SU-DHL-6 (cell line): ENCODE data around the gene HOXA7.

Experiments
- H2AFZ ChIP-seq: fragments of 200-600 bp; sonication (generic); 2 replicates; pipeline ENCODE4 v1.6.1; 2014; ENCODE audit warnings: low read depth, mild to moderate bottlenecking, moderate library complexity, mixed read lengths, antibody characterized with exemption, low read length; ENCODE audit not compliant: severe bottlenecking
- H3F3A ChIP-seq: fragments of 200-600 bp; shearing (Covaris generic); 2 replicates; pipeline ENCODE4 v1.6.0; 2016; ENCODE audit warnings: antibody characterized with exemption, mild to moderate bottlenecking; ENCODE audit not compliant: insufficient read depth
- H3K27ac ChIP-seq: fragments of 200-600 bp; sonication (generic); 2 replicates; pipeline ENCODE4 v1.5.1; 2016; ENCODE audit warnings: low read depth, mild to moderate bottlenecking, low read length, moderate library complexity, mixed read lengths
- H3K27me3 ChIP-seq: fragments of 200-600 bp; sonication (generic), shearing (Covaris generic); 2 replicates; pipeline ENCODE4 v1.6.0; 2014; ENCODE audit warnings: mild to moderate bottlenecking, low read length
- H3K36me3 ChIP-seq: fragments of 200-600 bp; sonication (generic); 2 replicates; pipeline ENCODE4 v1.6.1; 2014; ENCODE audit warnings: mild to moderate bottlenecking, low read length, mixed read lengths
- H3K4me2 ChIP-seq: fragments of 300-600, 200-600 bp; shearing (Covaris generic), sonication (generic); 2 replicates; pipeline ENCODE4 v1.6.0; 2014; ENCODE audit warnings: low read length, low read depth, mild to moderate bottlenecking; ENCODE audit not compliant: poor library complexity, severe bottlenecking
- H3K4me3 ChIP-seq: fragments of 200-600 bp; sonication (generic); 2 replicates; pipeline ENCODE4 v1.5.1; 2014; ENCODE audit warnings: antibody characterized with exemption, low read length, mild to moderate bottlenecking, mixed read lengths; ENCODE audit not compliant: insufficient read depth, poor library complexity, severe bottlenecking
- H3K79me2 ChIP-seq: fragments of 200-600 bp; sonication (generic); 2 replicates; pipeline ENCODE4 v1.6.1; 2014; ENCODE audit warnings: mild to moderate bottlenecking, low read length, moderate library complexity; ENCODE audit not compliant: insufficient read depth
- H3K9ac ChIP-seq: fragments of 200-600 bp; sonication (generic); 2 replicates; pipeline ENCODE4 v1.7.0; 2014; ENCODE audit warnings: mild to moderate bottlenecking, low read length
- H3K9me2 ChIP-seq: fragments of 200-600 bp; sonication (generic); replicated peaks from 2 replicates; pipeline ENCODE4 v1.6.1; 2014; ENCODE audit warnings: low read length; ENCODE audit not compliant: insufficient read depth
- H3K9me3 ChIP-seq: fragments of 200-600 bp; sonication (generic); 2 replicates; pipeline ENCODE4 v1.6.1; 2014; ENCODE audit warnings: low read length, mixed read lengths; ENCODE audit not compliant: insufficient read depth
- H4K20me1 ChIP-seq: fragments of 200-600 bp; sonication (generic); 2 replicates; pipeline ENCODE4 v1.6.1; 2014; ENCODE audit warnings: low read depth, mild to moderate bottlenecking, antibody characterized with exemption, low read length, moderate library complexity, mixed read lengths
- CTCF ChIP-seq: fragments of 200-600 bp; sonication (generic); IDR thresholded peaks from one replicate; pipeline ENCODE4 v1.5.1; 2017; ENCODE audit warnings: antibody characterized with exemption, mild to moderate bottlenecking, low read length, moderate library complexity; ENCODE audit not compliant: insufficient read depth, poor library complexity, severe bottlenecking
- EZH2phosphoT487 ChIP-seq: fragments of 200-600 bp; sonication (generic), shearing (Covaris generic); conservative IDR thresholded peaks from 2 replicates; pipeline ENCODE4 v1.6.1; 2018; ENCODE audit warnings: mild to moderate bottlenecking, antibody characterized with exemption, low read length, moderate library complexity, mixed read lengths

Gene HOXA7

GRCh38 chr7:27162561-27163287, 6.2 kb upstream of the HOXA7 start:
- no peak overlapping the region for H2AFZ ChIP-seq
- no peaks in the 10 kb centered on the region for H3K9me2 ChIP-seq
- H3K27me3 ChIP-seq, result no peaks in the 10 kb centered on the region
- TF ChIP-seq EZH2phosphoT487, result no peak
- TF ChIP-seq CTCF, result no peak
- H4K20me1 ChIP-seq, result no peaks in the 10 kb centered on the region
- no peaks in the 10 kb centered on the region for H3K36me3 ChIP-seq
- no peak overlapping the region for H3K4me2 ChIP-seq
- H3K9me3 ChIP-seq, result no peaks in the 10 kb centered on the region
- no peak overlapping the region for H3K27ac ChIP-seq
- H3K79me2 ChIP-seq, result no peaks in the 10 kb centered on the region
- no peak overlapping the region for H3K4me3 ChIP-seq
- peaks cover 15% of the 10 kb centered on the region for H3F3A ChIP-seq
- H3K9ac ChIP-seq, result no peak overlapping the region

- H3K9ac ChIP-seq, result no peak overlapping the region
- no peaks in the 10 kb centered on the region for H3K9me2 ChIP-seq
- no peaks in the 10 kb centered on the region for H3K79me2 ChIP-seq
- no peak overlapping the region for H3K27ac ChIP-seq
- no peak for TF ChIP-seq CTCF
- TF ChIP-seq EZH2phosphoT487, result no peak
- no peak overlapping the region for H2AFZ ChIP-seq
- H3K9me3 ChIP-seq, result no peaks in the 10 kb centered on the region
- H3K27me3 ChIP-seq, result no peaks in the 10 kb centered on the region
- H4K20me1 ChIP-seq, result no peaks in the 10 kb centered on the region
- H3K36me3 ChIP-seq, result no peaks in the 10 kb centered on the region
- H3K4me3 ChIP-seq, result no peak overlapping the region
- H3F3A ChIP-seq, result peaks cover 19% of the 10 kb centered on the region
- no peak overlapping the region for H3K4me2 ChIP-seq
Measured at GRCh38 chr7:27161721-27162560, 5.5 kb upstream of the HOXA7 start.

GRCh38 chr7:27161214-27161720, 4.8 kb upstream of the HOXA7 start:
- H3K4me3 ChIP-seq, result peak overlapping the region; percentile 56
- TF ChIP-seq CTCF (no peak), EZH2phosphoT487 (no peak)
- H3K9ac ChIP-seq, result peak overlapping the region; percentile 68
- H4K20me1 ChIP-seq, result no peaks in the 10 kb centered on the region
- H3F3A ChIP-seq, result peaks cover 19% of the 10 kb centered on the region
- no peaks in the 10 kb centered on the region for H3K9me2 ChIP-seq
- H3K36me3 ChIP-seq, result no peaks in the 10 kb centered on the region
- H3K4me2 ChIP-seq, result peak overlapping the region; percentile 75
- no peak overlapping the region for H3K27ac ChIP-seq
- H3K79me2 ChIP-seq, result no peaks in the 10 kb centered on the region
- no peaks in the 10 kb centered on the region for H3K27me3 ChIP-seq
- no peaks in the 10 kb centered on the region for H3K9me3 ChIP-seq
- H2AFZ ChIP-seq, result peak overlapping the region; percentile 100
